ENCODE results near the gene COL23A1. TPM values are rescaled to one million over a fixed set of nuclear protein-coding genes. Genes with fewer than 3 reads are reported as not detected.

COL23A1 gene
- polyA plus RNA-seq, 3 donors = 0.11 to 0.21 TPM; not detected in 1

- Histone ChIP-seq H3K9ac (ENCODE audit: insufficient read depth, low read length, poor library complexity, severe bottlenecking) (no peak overlapping the region), H3K4me3 (replicated peaks in 1 of 3; ENCODE audit: low read depth in 2 of 3, low read length in 3 of 3) (no peak overlapping the region), H3K79me2 (ENCODE audit: insufficient read depth, low read length) (peaks cover 11% of the 10 kb centered on the region), H3K9me3 (replicated peaks in 1 of 2; ENCODE audit: control insufficient read depth in 1 of 2, insufficient read depth in 1 of 2, low read length in 2 of 2) (no peaks in the 10 kb centered on the region), H4K20me1 (ENCODE audit: insufficient read depth, low read length) (no peaks in the 10 kb centered on the region), H3K27ac (ENCODE audit: low read depth in 1 of 2, low read length in 2 of 2) (no peak overlapping the region), H3K36me3 (replicated peaks in 1 of 2; ENCODE audit: control insufficient read depth in 1 of 2, insufficient read depth in 2 of 2, low read length in 2 of 2) (no peaks in the 10 kb centered on the region), H3K4me1 (ENCODE audit: control insufficient read depth in 1 of 2, insufficient read depth in 2 of 2, low read length in 2 of 2) (peaks cover 18 to 39% of the 10 kb centered on the region in 2 donors), H2AFZ (ENCODE audit: insufficient read depth, low read depth, low read length, poor library complexity, severe bottlenecking) (no peak overlapping the region), H3K4me2 (replicated peaks; ENCODE audit: extremely low read depth, low read length, poor library complexity, severe bottlenecking) (no peak overlapping the region), H3K27me3 (ENCODE audit: control insufficient read depth in 2 of 2, insufficient read depth in 2 of 2, low read length in 2 of 2) (no peaks in the 10 kb centered on the region)
- TF ChIP-seq, protein P1, sequence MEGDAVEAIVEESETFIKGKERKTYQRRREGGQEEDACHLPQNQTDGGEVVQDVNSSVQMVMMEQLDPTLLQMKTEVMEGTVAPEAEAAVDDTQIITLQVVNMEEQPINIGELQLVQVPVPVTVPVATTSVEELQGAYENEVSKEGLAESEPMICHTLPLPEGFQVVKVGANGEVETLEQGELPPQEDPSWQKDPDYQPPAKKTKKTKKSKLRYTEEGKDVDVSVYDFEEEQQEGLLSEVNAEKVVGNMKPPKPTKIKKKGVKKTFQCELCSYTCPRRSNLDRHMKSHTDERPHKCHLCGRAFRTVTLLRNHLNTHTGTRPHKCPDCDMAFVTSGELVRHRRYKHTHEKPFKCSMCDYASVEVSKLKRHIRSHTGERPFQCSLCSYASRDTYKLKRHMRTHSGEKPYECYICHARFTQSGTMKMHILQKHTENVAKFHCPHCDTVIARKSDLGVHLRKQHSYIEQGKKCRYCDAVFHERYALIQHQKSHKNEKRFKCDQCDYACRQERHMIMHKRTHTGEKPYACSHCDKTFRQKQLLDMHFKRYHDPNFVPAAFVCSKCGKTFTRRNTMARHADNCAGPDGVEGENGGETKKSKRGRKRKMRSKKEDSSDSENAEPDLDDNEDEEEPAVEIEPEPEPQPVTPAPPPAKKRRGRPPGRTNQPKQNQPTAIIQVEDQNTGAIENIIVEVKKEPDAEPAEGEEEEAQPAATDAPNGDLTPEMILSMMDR (IDR thresholded peaks at IDR 0.05) = no peak
- intact Hi-C loops (cut with micrococcal nuclease) = no loop called here
- peaks cover 0 to 7% (median 2%) of the 10 kb centered on the region in 3 donors for H3K27me3 Mint-ChIP-seq (ENCODE audit: low read depth in 3 of 3)
- 90% methylated on average over 2 of the region's 4 CpGs for WGBS (ENCODE audit: insufficient coverage)
- DNase-seq = no peak
- H3K36me3 Mint-ChIP-seq = no peaks in the 10 kb centered on the region
- H3K4me3 Mint-ChIP-seq = no peak overlapping the region
- peaks cover 35% of the 10 kb centered on the region for H3K4me1 Mint-ChIP-seq
- peak overlapping the region in 2 of 7 donors; percentile 8 to 43 for H3K27ac Mint-ChIP-seq
- H3K9me3 Mint-ChIP-seq = peaks cover 0 to 5% (median 0%) of the 10 kb centered on the region in 7 donors
These were observed 94.5 kb downstream of the COL23A1 start for GRCh38 chr5:178495706-178496105.

GRCh38 chr5:178492278-178492677 lies 97.9 kb downstream of the COL23A1 start:
- intact Hi-C loops (cut with micrococcal nuclease) = no loop called here
- no peaks in the 10 kb centered on the region for H4K20me1 ChIP-seq (ENCODE audit: insufficient read depth, low read length)
- H3K27me3 ChIP-seq (ENCODE audit: control insufficient read depth in 2 of 2, insufficient read depth in 2 of 2, low read length in 2 of 2) = no peaks in the 10 kb centered on the region
- Mint-ChIP-seq H3K9me3 (peaks cover 0 to 7% (median 0%) of the 10 kb centered on the region in 7 donors), H3K27ac (peak overlapping the region in 1 of 7 donors; percentile 20), H3K27me3 (ENCODE audit: low read depth in 3 of 3) (peaks cover 0 to 6% (median 2%) of the 10 kb centered on the region in 3 donors), H3K36me3 (no peaks in the 10 kb centered on the region), H3K4me1 (peaks cover 47% of the 10 kb centered on the region), H3K4me3 (no peak overlapping the region)
- H3K4me1 ChIP-seq (ENCODE audit: control insufficient read depth in 1 of 2, insufficient read depth in 2 of 2, low read length in 2 of 2) = peaks cover 30 to 60% of the 10 kb centered on the region in 2 donors
- no peaks in the 10 kb centered on the region for H3K9me3 ChIP-seq (replicated peaks in 1 of 2; ENCODE audit: control insufficient read depth in 1 of 2, insufficient read depth in 1 of 2, low read length in 2 of 2)
- no peak for DNase-seq
- no peak overlapping the region for H2AFZ ChIP-seq (ENCODE audit: insufficient read depth, low read depth, low read length, poor library complexity, severe bottlenecking)
- no peak overlapping the region for H3K4me2 ChIP-seq (replicated peaks; ENCODE audit: extremely low read depth, low read length, poor library complexity, severe bottlenecking)
- no peaks in the 10 kb centered on the region for H3K36me3 ChIP-seq (replicated peaks in 1 of 2; ENCODE audit: control insufficient read depth in 1 of 2, insufficient read depth in 2 of 2, low read length in 2 of 2)
- no peak overlapping the region for H3K9ac ChIP-seq (ENCODE audit: insufficient read depth, low read length, poor library complexity, severe bottlenecking)
- WGBS (ENCODE audit: insufficient coverage) = 98% methylated on average over 4 of the region's 10 CpGs
- no peak overlapping the region for H3K4me3 ChIP-seq (replicated peaks in 1 of 3; ENCODE audit: low read depth in 2 of 3, low read length in 3 of 3)
- TF ChIP-seq, protein P1 (IDR thresholded peaks at IDR 0.05) = no peak
- no peak overlapping the region for H3K27ac ChIP-seq (ENCODE audit: low read depth in 1 of 2, low read length in 2 of 2)
- H3K79me2 ChIP-seq (ENCODE audit: insufficient read depth, low read length) = peaks cover 27% of the 10 kb centered on the region
